HepG2 (cell line): ENCODE data around the gene DIO2. TPM values are rescaled to one million over a fixed set of nuclear protein-coding genes. Genes with fewer than 3 reads are reported as not detected.

Experiments used
- ATAC-seq: fragments of 200-7000 bp; cut with Tn5 transposase; 3 replicates; pipeline ENCODE4 v1.9.1; 2020; ENCODE audit warnings: mild to moderate bottlenecking, moderate library complexity
- BruUV-seq: library from RNA; stranded (reverse); fragments of 400-500 nt; replicated peaks from 2 replicates; lab custom pipeline; 2021; lab: Mats Ljungman, UMichigan
- CTCF ChIA-PET: fragments of 300-600 bp; formaldehyde crosslinking; extraction: SDS; loops from one replicate; lab custom pipeline; 2021; ENCODE audit warnings: low total read pairs, inconsistent platforms, low intra/inter-chr PET ratio; lab: Yijun Ruan, JAX
- POLR2A ChIA-PET: fragments of 350-600 bp; sonication (Branson Sonifier 250); formaldehyde crosslinking; loops from one replicate; lab custom pipeline; 2020; ENCODE audit warnings: antibody characterized with exemption, inconsistent platforms; lab: Yijun Ruan, JAX
- DNase-seq: peaks from one replicate; pipeline ENCODE4 v3.0.0-alpha.2; 2015; ENCODE audit warnings: low spot score
- FAIRE-seq: peaks from 3 replicates; lab custom pipeline; 2011; peaks lifted over from hg19 to GRCh38; lab: Jason Lieb, UNC
- H2AFZ ChIP-seq: one replicate; pipeline ENCODE4 v1.6.1; 2011; ENCODE audit warnings: low read length, inconsistent platforms
- H3K27ac ChIP-seq: fragments of 300-600 bp; 3 replicates; pipeline ENCODE4 v1.8.0; 2011; ENCODE audit warnings: mixed run types, mild to moderate bottlenecking, mixed read lengths, low read length, inconsistent platforms; ENCODE audit not compliant: insufficient read depth; ENCODE audit errors: extremely low read length
- H3K27me3 ChIP-seq, 2 experiments: fragments of 200-600 bp in 1 of 2; 2 replicates in 1 of 2; 3 replicates in 1 of 2; pipeline versions ENCODE4 v1.6.0 to v1.8.0; 2011; ENCODE audit warnings: low read length in 2 of 2, mild to moderate bottlenecking in 2 of 2, moderate library complexity in 2 of 2, inconsistent platforms in 1 of 2; ENCODE audit not compliant: insufficient read depth in 2 of 2, control insufficient read depth in 1 of 2
- H3K36me3 ChIP-seq, 2 experiments: fragments of 200-600 bp in 1 of 2; replicated peaks in 1 of 2; 2 replicates in 1 of 2; 3 replicates in 1 of 2; pipeline versions ENCODE4 v1.5.1 to v1.8.0; 2011; ENCODE audit warnings: low read length in 2 of 2, inconsistent platforms in 1 of 2; ENCODE audit not compliant: insufficient read depth in 2 of 2, control insufficient read depth in 1 of 2
- H3K4me1 ChIP-seq: 2 replicates; pipeline ENCODE4 v1.5.1; 2012; ENCODE audit warnings: low read length, inconsistent platforms; ENCODE audit not compliant: insufficient read depth
- H3K4me2 ChIP-seq: 2 replicates; pipeline ENCODE4 v1.6.0; 2011; ENCODE audit warnings: low read depth, low read length, inconsistent platforms
- H3K4me3 ChIP-seq, 3 experiments: fragments of 200-600 bp in 1 of 3; sonication (generic), shearing (Covaris generic) in 1 of 3; replicated peaks in 1 of 3; 2 replicates each; pipeline ENCODE4 v1.5.1; 2011 to 2016; ENCODE audit warnings: low read length in 3 of 3, inconsistent platforms in 2 of 3, low read depth in 2 of 3, mild to moderate bottlenecking in 2 of 3, control low read depth in 1 of 3, mixed read lengths in 1 of 3; ENCODE audit not compliant: insufficient read depth in 1 of 3
- H3K79me2 ChIP-seq: one replicate; pipeline ENCODE4 v1.6.1; 2011; ENCODE audit warnings: low read length, inconsistent platforms; ENCODE audit not compliant: insufficient read depth
- H3K9ac ChIP-seq: 2 replicates; pipeline ENCODE4 v1.6.0; 2011; ENCODE audit warnings: mild to moderate bottlenecking, low read depth, low read length, inconsistent platforms; ENCODE audit not compliant: insufficient read depth
- H3K9me3 ChIP-seq: 2 replicates; pipeline ENCODE4 v1.5.1; 2012; ENCODE audit warnings: mild to moderate bottlenecking, low read length
- H4K20me1 ChIP-seq: 2 replicates; pipeline ENCODE4 v1.6.0; 2011; ENCODE audit warnings: inconsistent platforms, mild to moderate bottlenecking, low read length, moderate library complexity; ENCODE audit not compliant: insufficient read depth
- FOXM1 ChIP-seq: sonication (generic); formaldehyde crosslinking; IDR thresholded peaks from 2 replicates; pipeline ENCODE4 v1.5.0; 2020; ENCODE audit warnings: missing genetic modification reagents
- HNRNPK ChIP-seq: fragments of 200-400 bp; formaldehyde crosslinking; IDR thresholded peaks from 2 replicates; pipeline ENCODE4 v1.6.1; 2018; ENCODE audit warnings: low read length, low read depth, moderate library complexity, mild to moderate bottlenecking; ENCODE audit not compliant: poor library complexity, severe bottlenecking
- MAFK ChIP-seq, 2 experiments: IDR thresholded peaks in 1 of 2; conservative IDR thresholded peaks in 1 of 2; 2 replicates each; pipeline ENCODE4 v1.6.1; 2011; ENCODE audit warnings: improper control_type of control experiment in 2 of 2, low read length in 2 of 2
- MED1 ChIP-seq: sonication (generic); formaldehyde crosslinking; IDR thresholded peaks from 2 replicates; pipeline ENCODE4 v1.4.0; 2020; ENCODE audit warnings: missing genetic modification reagents
- NFRKB ChIP-seq: fragments of 450-650 bp; IDR thresholded peaks from 2 replicates; pipeline ENCODE4 v1.6.1; 2017
- POGZ ChIP-seq: sonication (generic); formaldehyde crosslinking; IDR thresholded peaks from 2 replicates; pipeline ENCODE4 v1.4.0; 2020; ENCODE audit warnings: mild to moderate bottlenecking, missing genetic modification reagents
- REL ChIP-seq: sonication (generic); formaldehyde crosslinking; conservative IDR thresholded peaks from 2 replicates; pipeline ENCODE4 v1.8.0; 2022; ENCODE audit warnings: mild to moderate bottlenecking, missing genetic modification reagents, moderate library complexity
- SALL2 ChIP-seq: sonication (generic); formaldehyde crosslinking; IDR thresholded peaks from 2 replicates; pipeline ENCODE4 v1.8.1; 2023; ENCODE audit warnings: mild to moderate bottlenecking, missing genetic modification reagents, inconsistent platforms
- TEAD2 ChIP-seq: sonication (generic); formaldehyde crosslinking; IDR thresholded peaks from 2 replicates; pipeline ENCODE4 v1.9.0; 2021; ENCODE audit warnings: missing genetic modification reagents
- TRIM22 ChIP-seq: fragments of 450-650 bp; IDR thresholded peaks from 2 replicates; pipeline ENCODE4 v1.6.1; 2017
- ZBTB10 ChIP-seq: sonication (generic); formaldehyde crosslinking; IDR thresholded peaks from 2 replicates; pipeline ENCODE4 v1.4.0; 2020; ENCODE audit warnings: missing genetic modification reagents, borderline replicate concordance
- ZBTB20 ChIP-seq: sonication (generic); formaldehyde crosslinking; IDR thresholded peaks from 2 replicates; pipeline ENCODE4 v1.8.1; 2023; ENCODE audit warnings: missing genetic modification reagents, low read depth, mild to moderate bottlenecking, borderline replicate concordance
- ZNF274 ChIP-seq: sonication (generic); formaldehyde crosslinking; IDR thresholded peaks from 2 replicates; pipeline ENCODE4 v1.5.1; 2020; ENCODE audit warnings: mild to moderate bottlenecking, missing genetic modification reagents
- ZNF33B ChIP-seq: sonication (generic); formaldehyde crosslinking; IDR thresholded peaks from 2 replicates; pipeline ENCODE4 v1.5.1; 2020; ENCODE audit warnings: mild to moderate bottlenecking, missing genetic modification reagents
- ZNF362 ChIP-seq: sonication (generic); formaldehyde crosslinking; IDR thresholded peaks from 2 replicates; pipeline ENCODE4 v1.4.0; 2020; ENCODE audit warnings: missing genetic modification reagents, mild to moderate bottlenecking, borderline replicate concordance
- ZNF75D ChIP-seq: sonication (generic); formaldehyde crosslinking; IDR thresholded peaks from 2 replicates; pipeline ENCODE4 v1.8.1; 2023; ENCODE audit warnings: missing genetic modification reagents, mild to moderate bottlenecking, borderline replicate concordance
- ZNF788 ChIP-seq: sonication (generic); formaldehyde crosslinking; IDR thresholded peaks from 2 replicates; pipeline ENCODE4 v1.5.0; 2020; ENCODE audit warnings: mild to moderate bottlenecking, missing genetic modification reagents, borderline replicate concordance
- WGBS: methylation state at CpG from one replicate; pipeline ENCODE4 v1.1.6; 2017; ENCODE audit warnings: low lambda C conversion rate; 5-methylcytosine and 5-hydroxymethylcytosine counted together
- in situ Hi-C: cut with HindIII; loops from 2 replicates; pipeline ENCODE4 v1.10.0; 2017; ENCODE audit warnings: low pct_unique_long_range_greater_than_20kb; ENCODE audit not compliant: extremely low pct_ligation_motif_present
- intact Hi-C: fragments of 100-400 bp; cut with micrococcal nuclease; formaldehyde crosslinking; loops from one replicate; pipeline ENCODE4 v1.10.0; 2022; ENCODE audit not compliant: unreplicated experiment
- polyA plus RNA-seq, 8 experiments: library from polyadenylated mRNA; depleted of rRNA in 3 of 8; stranded (reverse) in 7 of 8; unstranded in 1 of 8; fragments of >200 nt; fragmentation: Illumina TruSeq in 4 of 8; extraction: Trizol in 4 of 8; gene quantifications; 2 replicates each; pipeline versions ENCODE4 v1.2.1 to v1.2.3, GENCODE V29; 2011 to 2016; ENCODE audit warnings: low read depth in 4 of 8, missing spikeins in 1 of 8, mixed read lengths in 1 of 8; ENCODE audit not compliant: insufficient read depth in 1 of 8
- total RNA-seq, 5 experiments: library from RNA; depleted of rRNA; stranded (reverse); fragments of >200 nt; fragmentation: Illumina TruSeq; extraction: Trizol; gene quantifications; 2 replicates each; pipeline ENCODE4 v1.2.3, GENCODE V29; 2016; ENCODE audit warnings: low read depth in 1 of 5

DIO2 gene
- total and polyA plus RNA-seq, 2 of the 13 experiments (the other 11 are each of a cell fraction or from before 2014, with no cell fraction given), result not detected

GRCh38 chr14:80186301-80186800 lies 25.0 kb downstream of the DIO2 start:
- in situ Hi-C loops (no loop called here), intact Hi-C loops (no loop called here)
- BruUV-seq, result no TSS peak
- Histone ChIP-seq H3K27ac (no peak overlapping the region), H3K36me3 (no peaks in the 10 kb centered on the region), H3K79me2 (no peaks in the 10 kb centered on the region), H4K20me1 (no peaks in the 10 kb centered on the region), H3K4me1 (no peaks in the 10 kb centered on the region), H2AFZ (no peak overlapping the region), H3K4me2 (no peak overlapping the region), H3K9me3 (no peaks in the 10 kb centered on the region), H3K27me3 (no peaks in the 10 kb centered on the region), H3K4me3 (no peak overlapping the region), H3K9ac (no peak overlapping the region)
- FAIRE-seq (no peak), ATAC-seq (no peak), DNase-seq (no peak)
- CTCF ChIA-PET, result no interaction called here
- WGBS, result 51% methylated on average over 9 of the region's 9 CpGs
- POLR2A ChIA-PET, result no interaction called here
- no peak for TF ChIP-seq MED1 (CRISPR knock-in tag)
- no peak for TF ChIP-seq ZNF75D (CRISPR knock-in tag)
- TF ChIP-seq ZNF362 (CRISPR knock-in tag), result no peak
- TF ChIP-seq ZNF274 (CRISPR knock-in tag), result no peak
- no peak for TF ChIP-seq ZBTB20 (CRISPR knock-in tag)
- TF ChIP-seq SALL2 (CRISPR knock-in tag), result no peak
- no peak for TF ChIP-seq TEAD2
- no peak for TF ChIP-seq FOXM1 (CRISPR knock-in tag)
- TF ChIP-seq POGZ (CRISPR knock-in tag), result no peak
- TF ChIP-seq ZNF788, result no peak
- TF ChIP-seq NFRKB, result no peak
- no peak for TF ChIP-seq MAFK (conservative IDR thresholded peaks at IDR 0.05 in 1 of 2, IDR thresholded peaks at IDR 0.05 in 1 of 2; ENCODE audit: low read length in 2 of 2)
- TF ChIP-seq HNRNPK, result no peak
- TF ChIP-seq ZBTB10 (CRISPR knock-in tag), result no peak
- TF ChIP-seq ZNF33B, result no peak
- no peak for TF ChIP-seq TRIM22
- TF ChIP-seq REL (CRISPR knock-in tag), result no peak
